HG03066 (cell line): ENCODE measurements around the gene LRRN4.
"Not testable (repeated sequence)": the region's sequence is repeated elsewhere in the genome, so short reads cannot be mapped to it uniquely, and the experiment has no call there.

Source experiments
- ATAC-seq: cut with Tn5 transposase; IDR thresholded peaks from one replicate; pipeline ENCODE4 v1.9.1; 2021; ENCODE audit warnings: low read depth; ENCODE audit not compliant: unreplicated experiment

Gene LRRN4

GRCh38 chr20:6061544-6061943 lies 7.7 kb upstream of the LRRN4 start:
- ATAC-seq: no peak

DNA sequence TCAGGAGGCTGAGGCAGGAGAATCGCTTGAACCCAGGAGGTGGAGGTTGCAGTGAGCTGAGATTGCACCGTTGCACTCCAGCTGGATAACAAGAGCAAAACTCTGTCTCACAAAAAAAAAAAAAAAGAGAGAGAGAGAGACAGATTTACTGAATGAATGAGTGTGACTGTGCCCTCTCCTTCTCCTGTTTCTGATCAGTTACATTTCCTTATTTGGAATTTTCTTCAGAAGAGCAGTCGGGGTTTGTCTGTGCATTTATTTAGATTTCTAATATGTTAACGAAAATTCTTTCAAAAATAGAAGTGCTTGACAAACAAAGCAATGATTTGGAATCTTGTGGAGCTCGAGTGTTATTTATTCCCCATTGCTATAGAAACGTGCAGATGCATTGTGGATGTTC lies 6.4 kb upstream of the LRRN4 start:
- no peak for ATAC-seq

DNA sequence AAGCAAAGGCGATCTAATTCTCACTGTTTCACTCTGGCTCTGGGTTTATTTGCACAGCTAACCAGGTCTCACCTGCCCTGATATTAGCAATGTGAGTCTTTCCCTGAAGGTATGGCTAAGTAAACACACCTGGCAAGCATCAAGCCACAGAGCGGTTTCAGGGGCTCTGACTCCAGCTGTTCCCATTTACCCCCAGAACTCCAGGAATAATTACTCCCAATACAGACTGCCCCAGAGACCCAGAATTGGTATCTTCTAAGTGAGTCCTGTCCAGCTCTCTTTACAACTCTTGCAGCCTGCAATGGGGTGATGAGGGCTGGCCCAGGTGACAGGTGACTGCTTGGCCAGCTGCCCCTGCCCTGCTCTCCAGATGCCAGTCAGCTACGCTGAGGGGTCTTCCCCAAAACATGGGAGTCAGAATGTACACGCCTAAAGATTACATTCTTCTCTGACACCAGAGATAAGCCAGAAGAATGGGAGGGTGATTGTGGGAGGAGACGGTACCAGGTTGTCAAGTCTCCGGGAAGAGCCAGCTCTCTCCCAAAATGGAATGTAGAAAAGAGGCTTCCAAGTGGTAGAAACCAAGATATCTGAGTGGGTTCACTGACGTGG lies 4.9 kb upstream of the LRRN4 start:
- ATAC-seq: no peak

- no peak for ATAC-seq
These were observed 3.8 kb upstream of the LRRN4 start for GRCh38 chr20:6057691-6058090.

- no peak for ATAC-seq
These were observed 3.3 kb upstream of the LRRN4 start for GRCh38 chr20:6057139-6057538.

GRCh38 chr20:6055981-6056569 lies 2.2 kb upstream of the LRRN4 start:
- ATAC-seq: no peak

GRCh38 chr20:6055161-6055783 lies 1.4 kb upstream of the LRRN4 start:
- no peak for ATAC-seq

DNA sequence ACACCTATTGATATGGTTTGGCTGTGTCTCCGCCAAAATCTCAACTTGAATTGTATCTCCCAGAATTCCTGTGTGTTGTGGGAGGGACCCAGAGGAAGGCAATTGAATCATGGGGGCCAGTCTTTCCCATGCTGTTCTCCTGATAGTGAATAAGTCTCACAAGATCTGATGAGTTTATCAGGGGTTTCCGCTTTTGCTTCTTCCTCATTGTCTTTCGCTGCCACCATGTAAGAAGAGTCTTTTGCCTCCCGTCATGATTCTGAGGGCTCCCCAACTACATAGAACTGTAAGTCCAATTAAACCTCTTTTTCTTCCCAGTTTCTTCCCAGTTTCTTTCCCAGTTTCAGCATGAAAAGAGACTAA lies 810 bp upstream of the LRRN4 start:
- ATAC-seq: not testable (repeated sequence)

- ATAC-seq: no peak
These were observed 640 bp downstream of the LRRN4 start for GRCh38 chr20:6053064-6053775.

DNA sequence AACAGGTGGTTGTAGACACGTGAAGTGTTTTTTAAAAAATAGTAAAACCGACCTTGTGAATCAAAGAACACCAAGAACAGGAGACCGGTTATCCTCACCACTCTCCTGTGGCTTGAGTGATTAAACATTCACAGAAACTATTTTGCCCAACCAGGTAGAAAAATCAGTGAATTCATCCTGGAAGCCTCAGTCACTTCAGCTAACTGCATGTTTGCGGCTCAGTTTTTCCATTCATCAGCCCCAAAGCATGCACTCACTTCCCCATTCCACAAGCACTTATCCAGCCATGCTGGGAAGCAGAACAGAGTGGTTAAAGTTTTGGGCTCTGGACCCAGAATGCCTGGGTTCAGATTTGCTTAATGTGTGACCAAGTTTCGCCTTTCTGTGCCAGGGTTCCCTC lies 2.4 kb downstream of the LRRN4 start:
- ATAC-seq: no peak

- ATAC-seq: no peak
These were observed 5.5 kb downstream of the LRRN4 start for GRCh38 chr20:6048391-6048790.

GRCh38 chr20:6046432-6046831 lies 7.4 kb downstream of the LRRN4 start:
- ATAC-seq: no peak

DNA sequence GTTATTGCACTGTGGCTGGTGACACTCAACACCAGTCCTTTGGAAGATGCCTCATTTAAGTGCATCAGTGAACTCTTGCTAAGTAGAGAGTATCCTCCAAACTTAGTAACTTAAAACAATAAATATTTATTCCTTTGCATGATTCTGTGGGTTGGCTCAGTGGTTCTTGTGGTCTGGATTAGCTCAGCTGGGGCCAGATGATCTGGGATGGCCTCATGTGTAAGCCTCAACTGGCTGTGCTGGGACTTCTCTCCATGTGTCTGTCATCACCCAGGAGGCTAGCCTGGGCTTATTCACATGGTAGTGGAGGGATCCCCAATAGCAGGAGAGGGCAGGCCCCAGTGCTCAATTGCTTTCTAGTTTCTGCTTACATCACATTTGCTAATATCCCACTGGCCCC lies 8.3 kb downstream of the LRRN4 start:
- no peak for ATAC-seq

GRCh38 chr20:6044115-6044514 lies 9.7 kb downstream of the LRRN4 start:
- ATAC-seq: no peak

- ATAC-seq: no peak
These were observed 12.0 kb downstream of the LRRN4 start for GRCh38 chr20:6041808-6042265.

- ATAC-seq: no peak
These were observed 12.7 kb downstream of the LRRN4 start for GRCh38 chr20:6040958-6041807.

DNA sequence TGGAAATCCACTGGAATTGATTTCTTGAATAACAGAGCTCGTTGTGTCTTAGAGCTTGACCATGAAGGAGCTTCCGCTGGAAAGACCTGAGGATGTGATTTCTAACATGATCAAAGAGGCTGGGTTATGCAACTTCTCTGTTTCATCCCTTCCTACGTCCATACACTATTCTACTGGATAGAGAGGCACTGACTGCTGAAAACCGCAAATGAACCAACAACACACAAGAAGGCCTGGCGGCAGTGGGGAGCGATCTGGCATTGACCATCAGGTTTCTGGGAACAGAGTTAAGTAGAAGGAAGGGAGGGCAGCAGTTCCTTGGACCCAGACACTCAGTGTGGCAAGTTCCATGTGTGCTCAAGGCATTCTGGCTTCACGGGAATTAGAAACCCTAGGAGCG lies 13.3 kb downstream of the LRRN4 start:
- no peak for ATAC-seq

GRCh38 chr20:6039766-6040165 lies 14.1 kb downstream of the LRRN4 start:
- ATAC-seq: no peak

- no peak for ATAC-seq
These were observed 15.6 kb downstream of the LRRN4 start for GRCh38 chr20:6038256-6038655.

DNA sequence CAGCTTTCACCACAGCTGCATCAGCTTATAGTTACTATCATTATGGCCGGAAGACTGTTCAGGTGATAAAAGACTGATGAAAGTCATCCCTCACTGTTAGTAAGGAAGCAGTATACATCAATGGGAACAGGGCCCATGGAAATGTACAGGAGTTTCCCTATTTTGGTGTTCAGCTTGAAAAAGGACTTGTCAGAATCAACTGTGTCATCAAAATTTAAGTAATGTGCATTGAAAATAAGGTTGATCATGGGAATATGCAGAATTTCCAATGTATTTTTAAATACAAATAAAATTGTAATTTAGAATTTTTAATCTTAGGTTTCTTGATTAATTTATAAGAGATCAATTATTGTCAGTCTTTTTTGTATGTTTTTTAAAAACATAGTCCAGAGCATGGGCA lies 16.8 kb downstream of the LRRN4 start:
- no peak for ATAC-seq

DNA sequence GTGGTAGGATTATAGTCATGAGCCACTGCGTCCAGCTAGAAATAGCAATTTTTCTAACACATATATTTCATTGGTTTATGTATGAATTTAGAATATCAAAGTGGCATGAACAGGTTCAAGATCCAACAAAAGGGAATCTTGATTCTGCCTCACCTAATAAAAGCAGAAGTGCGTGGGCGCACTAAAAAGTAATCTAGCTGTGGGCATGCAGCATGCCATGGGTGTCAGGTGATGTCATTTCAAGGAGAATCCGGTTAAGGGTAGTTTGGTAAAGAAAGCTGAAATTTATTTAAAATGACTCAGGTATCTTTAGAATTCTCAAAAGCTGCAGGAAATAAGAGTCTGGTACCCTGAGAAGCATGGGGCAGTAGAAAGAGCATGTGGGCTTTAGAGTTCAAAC lies 17.6 kb downstream of the LRRN4 start:
- no peak for ATAC-seq
